ENCODE results near the gene HOXC9. TPM values are rescaled to one million over a fixed set of nuclear protein-coding genes. Genes with fewer than 3 reads are reported as not detected.
"Not testable (repeated sequence)": the region's sequence is repeated elsewhere in the genome, so short reads cannot be mapped to it uniquely, and the experiment has no call there.

HOXC9 gene
- total RNA-seq, 3 donors from 2014 or later: 3.8 to 16.8 (median 4.6) TPM

GRCh38 chr12:54039417-54040147 is 39.6 kb downstream of the HOXC9 start:
- DNase-seq (ENCODE audit: low spot score in 2 of 2): no peak
- Histone ChIP-seq H3K9me3 (no peaks in the 10 kb centered on the region), H3K36me3 (no peaks in the 10 kb centered on the region), H3K27me3 (no peaks in the 10 kb centered on the region), H3K27ac (peak overlapping the region; percentile 68 to 91), H3K4me3 (peak overlapping the region; percentile 25 to 50 (median 26)), H3K4me1 (peaks cover 0 to 9% of the 10 kb centered on the region in 2 donors)
- intact Hi-C loops (cut with DNase I; ENCODE audit: low total_unique reads): no loop called here
- no peak for TF ChIP-seq CTCF (IDR thresholded peaks at IDR 0.05)

- no peak for DNase-seq (ENCODE audit: low spot score in 2 of 2)
- intact Hi-C loops (cut with DNase I; ENCODE audit: low total_unique reads): no loop called here
- Histone ChIP-seq H3K27me3 (no peaks in the 10 kb centered on the region), H3K36me3 (no peaks in the 10 kb centered on the region), H3K4me3 (peak overlapping the region; percentile 25 to 50 (median 26)), H3K4me1 (peaks cover 0 to 9% of the 10 kb centered on the region in 2 donors), H3K9me3 (no peaks in the 10 kb centered on the region), H3K27ac (peak overlapping the region; percentile 68 to 91)
- no peak for TF ChIP-seq CTCF (IDR thresholded peaks at IDR 0.05)
- TF ChIP-seq POLR2AphosphoS5 (IDR thresholded peaks at IDR 0.05): no peak
- no peak for TF ChIP-seq POLR2A (IDR thresholded peaks at IDR 0.05)
Measured at GRCh38 chr12:54040148-54040494, 40.2 kb downstream of the HOXC9 start.

- H3K27ac ChIP-seq: peak overlapping the region; percentile 68 to 91
- TF ChIP-seq POLR2A (IDR thresholded peaks at IDR 0.05) (no peak), POLR2AphosphoS5 (IDR thresholded peaks at IDR 0.05) (no peak), CTCF (IDR thresholded peaks at IDR 0.05) (no peak)
- no peaks in the 10 kb centered on the region for H3K27me3 ChIP-seq
- no peak for DNase-seq (ENCODE audit: low spot score in 2 of 2)
- H3K9me3 ChIP-seq: no peaks in the 10 kb centered on the region
- no peaks in the 10 kb centered on the region for H3K36me3 ChIP-seq
- intact Hi-C loops (cut with DNase I; ENCODE audit: low total_unique reads): no loop called here
- H3K4me3 ChIP-seq: no peak overlapping the region
- H3K4me1 ChIP-seq: peaks cover 0 to 9% of the 10 kb centered on the region in 2 donors
Measured at GRCh38 chr12:54040648-54041047, 40.7 kb downstream of the HOXC9 start.

GRCh38 chr12:54041097-54041690 is 41.2 kb downstream of the HOXC9 start:
- Histone ChIP-seq H3K9me3 (no peaks in the 10 kb centered on the region), H3K4me1 (peaks cover 0 to 9% of the 10 kb centered on the region in 2 donors), H3K36me3 (no peaks in the 10 kb centered on the region), H3K27ac (peak overlapping the region; percentile 68 to 91), H3K4me3 (no peak overlapping the region), H3K27me3 (no peaks in the 10 kb centered on the region)
- TF ChIP-seq POLR2AphosphoS5 (IDR thresholded peaks at IDR 0.05) (no peak), CTCF (IDR thresholded peaks at IDR 0.05) (no peak), POLR2A (IDR thresholded peaks at IDR 0.05) (no peak)
- peak in 1 of 2 donors; percentile 69 for DNase-seq (ENCODE audit: low spot score in 2 of 2)
- intact Hi-C loops (cut with DNase I; ENCODE audit: low total_unique reads): no loop called here

- H3K36me3 ChIP-seq; intact Hi-C loops (cut with DNase I; ENCODE audit: low total_unique reads); H3K27ac ChIP-seq; H3K4me3 ChIP-seq; H3K9me3 ChIP-seq; H3K4me1 ChIP-seq; H3K27me3 ChIP-seq; DNase-seq (ENCODE audit: low spot score in 2 of 2): not testable (repeated sequence)
Measured at GRCh38 chr12:54042033-54042432, 42.1 kb downstream of the HOXC9 start.

All from breast epithelium (tissue), 4 donors.